Measurements from ENCODE around the gene ZSCAN10.
"Not testable (repeated sequence)": the region's sequence is repeated elsewhere in the genome, so short reads cannot be mapped to it uniquely, and the experiment has no call there.

The ZSCAN10 gene

GRCh38 chr16:3085868-3086595, 13.1 kb downstream of the ZSCAN10 start:
- DNase-seq (ENCODE audit: low read depth in 2 of 2), result no peak

DNA sequence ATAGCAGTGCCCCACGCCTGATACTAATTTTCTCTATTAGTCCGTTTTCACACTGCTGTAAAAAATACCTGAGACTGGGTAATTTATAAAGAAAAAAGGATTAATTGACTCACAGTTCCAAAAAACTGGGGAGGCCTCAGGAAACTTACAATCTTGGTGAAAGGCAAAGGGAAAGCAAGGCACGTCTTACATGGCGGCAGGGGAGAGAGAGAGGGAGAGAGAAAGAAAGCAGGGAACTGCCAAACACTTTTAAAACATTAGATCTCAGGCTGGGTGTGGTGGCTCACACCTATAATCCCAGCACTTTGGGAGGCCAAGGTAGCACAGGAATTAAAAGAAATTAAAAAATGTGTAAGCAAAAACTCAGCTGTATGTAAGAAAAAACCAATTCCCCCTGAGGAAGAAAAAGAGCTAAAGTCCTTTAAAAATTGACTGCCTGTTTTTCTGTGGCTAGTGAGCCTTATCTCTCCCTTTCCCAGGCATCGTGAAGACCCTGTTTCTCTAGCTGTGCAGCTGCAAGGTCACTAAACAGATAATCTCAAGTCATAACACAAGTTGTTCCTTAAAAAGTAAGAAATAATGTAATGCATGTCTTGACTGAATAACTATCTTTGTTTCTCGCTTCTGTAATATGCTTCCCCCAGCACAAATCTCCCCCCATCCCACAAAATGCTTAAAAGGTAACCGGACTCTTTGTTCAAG, 14.0 kb downstream of the ZSCAN10 start:
- no peak for DNase-seq (ENCODE audit: low read depth in 2 of 2)

DNA sequence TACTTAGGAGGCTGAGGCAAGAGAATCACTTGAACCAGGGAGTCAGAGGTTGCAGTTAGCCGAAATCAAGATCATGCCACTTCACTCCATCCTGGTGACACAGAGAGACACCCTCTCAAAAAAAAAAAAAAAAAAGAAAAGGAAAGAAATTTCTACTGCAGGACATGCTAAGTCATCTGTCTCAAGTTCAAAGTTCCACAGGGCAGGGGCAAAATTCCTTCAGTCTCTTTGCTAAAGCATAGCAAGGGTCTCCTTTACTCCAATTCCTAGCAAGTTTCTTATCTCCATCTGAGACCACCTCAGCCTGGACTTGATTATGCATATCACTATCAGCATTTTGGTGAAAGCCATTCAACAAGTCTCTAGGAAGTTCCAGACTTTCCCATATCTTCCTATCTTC, 14.6 kb downstream of the ZSCAN10 start:
- no peak for DNase-seq (ENCODE audit: low read depth in 2 of 2)

GRCh38 chr16:3083408-3083807, 15.7 kb downstream of the ZSCAN10 start:
- DNase-seq (ENCODE audit: low read depth in 2 of 2), result not testable (repeated sequence)

GRCh38 chr16:3081957-3082356, 17.1 kb downstream of the ZSCAN10 start:
- not testable (repeated sequence) for DNase-seq (ENCODE audit: low read depth in 2 of 2)

- DNase-seq (ENCODE audit: low read depth in 2 of 2), result no peak
These were observed 19.1 kb downstream of the ZSCAN10 start for GRCh38 chr16:3080024-3080423.

GRCh38 chr16:3076577-3076976, 22.5 kb downstream of the ZSCAN10 start:
- no peak for DNase-seq (ENCODE audit: low read depth in 2 of 2)

DNA sequence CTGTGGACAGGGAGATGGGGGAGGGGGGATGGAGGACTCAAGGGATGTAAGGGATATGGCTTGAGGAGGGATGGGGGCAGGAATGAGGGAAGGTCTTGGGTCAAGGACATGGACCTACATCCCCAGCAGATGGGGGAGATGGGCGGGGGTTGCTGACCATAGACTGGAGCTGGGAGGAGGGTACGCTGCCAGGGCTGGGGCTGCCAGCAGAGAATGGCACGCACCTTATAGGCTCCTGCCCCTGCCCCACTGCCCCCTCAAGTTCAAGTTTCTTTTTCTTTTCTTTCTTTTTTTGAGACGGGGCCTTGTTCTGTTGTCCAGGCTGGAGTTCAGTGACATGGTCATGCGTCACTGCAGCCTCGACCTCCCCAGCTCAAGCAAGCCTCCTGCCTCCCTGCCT, 23.1 kb downstream of the ZSCAN10 start:
- not testable (repeated sequence) for DNase-seq (ENCODE audit: low read depth in 2 of 2)

DNA sequence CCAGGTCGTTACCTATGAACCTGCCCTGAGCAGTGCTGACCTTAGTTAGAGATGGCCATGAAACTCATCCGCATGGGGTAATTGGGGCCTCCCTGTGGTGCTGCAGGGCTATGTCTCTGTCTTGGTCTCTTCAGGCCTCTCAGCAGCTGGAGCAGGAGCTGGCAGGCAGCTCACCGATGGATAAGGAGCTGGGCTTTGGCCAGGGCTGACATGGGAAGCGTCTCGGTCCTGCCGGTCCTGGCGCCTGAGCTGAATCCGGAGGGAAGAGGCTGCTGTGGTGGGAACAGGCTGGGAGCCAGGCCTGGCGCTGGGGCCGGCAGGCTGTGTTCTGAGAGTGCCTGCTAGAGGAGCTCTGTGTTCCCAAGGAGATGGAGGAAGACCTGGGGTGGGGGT, 23.6 kb downstream of the ZSCAN10 start:
- no peak for DNase-seq (ENCODE audit: low read depth in 2 of 2)

DNA sequence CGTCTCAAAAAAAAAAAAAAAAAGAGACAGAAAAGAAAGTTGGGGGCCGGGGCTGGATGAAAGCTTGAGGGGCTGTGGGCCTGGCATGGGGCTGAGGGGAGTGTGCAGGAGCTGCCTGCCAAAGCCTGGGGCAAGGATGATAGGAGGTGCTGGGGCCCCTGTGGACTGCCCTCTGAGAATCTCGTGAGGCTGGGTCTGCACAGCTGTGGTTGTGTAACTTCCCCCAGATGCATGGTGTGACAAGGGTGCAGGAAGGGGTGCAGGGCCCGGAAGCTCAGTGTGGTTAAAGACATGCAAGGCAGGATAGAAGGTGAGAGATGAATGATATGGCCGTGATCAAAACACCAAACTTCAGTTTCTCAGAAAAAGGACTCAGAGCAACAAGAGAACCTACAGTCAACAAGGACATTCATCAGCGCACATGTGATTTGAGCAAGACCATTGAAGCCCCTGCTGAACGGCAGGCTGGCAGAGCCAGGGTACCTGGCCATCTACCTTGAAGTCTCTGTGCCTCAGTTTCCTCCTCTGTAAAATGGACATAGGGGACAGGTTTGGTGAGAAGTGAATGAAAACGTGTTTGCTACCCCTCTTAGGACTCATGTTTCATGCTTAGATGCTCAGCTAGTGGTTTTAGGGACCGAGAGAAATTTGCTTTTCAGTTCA, 24.1 kb downstream of the ZSCAN10 start:
- peak; percentile 52 to 60 for DNase-seq (ENCODE audit: low read depth in 2 of 2)

GRCh38 chr16:3073448-3073847, 25.6 kb downstream of the ZSCAN10 start:
- DNase-seq (ENCODE audit: low read depth in 2 of 2), result no peak

DNA sequence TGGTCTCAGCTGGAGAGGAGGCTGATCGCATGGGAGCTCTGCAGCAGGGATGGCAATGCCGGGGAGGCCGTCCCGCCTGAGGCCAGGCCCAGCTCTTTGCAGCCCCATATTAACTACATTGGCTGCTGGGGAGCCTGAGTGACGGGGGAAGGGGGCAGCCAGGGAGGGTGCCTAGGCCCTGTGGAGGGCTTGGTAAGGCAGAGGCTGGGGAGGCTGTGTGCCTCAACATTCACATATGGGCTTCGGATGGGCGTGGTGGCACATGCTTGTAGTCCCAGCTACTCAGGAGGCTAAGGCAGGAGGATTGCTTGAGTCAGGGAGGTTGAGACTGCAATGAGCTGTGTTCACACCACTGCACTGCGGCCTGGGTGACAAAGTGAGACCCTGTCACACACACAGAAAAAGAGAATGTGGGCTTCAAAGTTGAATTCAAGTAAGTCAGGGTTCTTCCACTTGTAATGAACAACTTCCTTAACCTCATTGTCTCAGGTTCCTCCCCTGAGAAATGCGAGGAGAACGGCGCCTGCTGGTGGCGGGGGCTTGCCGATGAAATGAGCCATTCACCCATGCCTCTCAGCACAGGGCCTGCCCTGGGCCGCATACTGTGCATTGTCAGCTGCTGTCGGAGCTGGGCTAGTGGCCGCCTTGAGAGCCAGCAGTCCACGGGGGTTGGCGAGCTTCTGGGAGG, 26.4 kb downstream of the ZSCAN10 start:
- DNase-seq (ENCODE audit: low read depth in 2 of 2), result not testable (repeated sequence)

DNA sequence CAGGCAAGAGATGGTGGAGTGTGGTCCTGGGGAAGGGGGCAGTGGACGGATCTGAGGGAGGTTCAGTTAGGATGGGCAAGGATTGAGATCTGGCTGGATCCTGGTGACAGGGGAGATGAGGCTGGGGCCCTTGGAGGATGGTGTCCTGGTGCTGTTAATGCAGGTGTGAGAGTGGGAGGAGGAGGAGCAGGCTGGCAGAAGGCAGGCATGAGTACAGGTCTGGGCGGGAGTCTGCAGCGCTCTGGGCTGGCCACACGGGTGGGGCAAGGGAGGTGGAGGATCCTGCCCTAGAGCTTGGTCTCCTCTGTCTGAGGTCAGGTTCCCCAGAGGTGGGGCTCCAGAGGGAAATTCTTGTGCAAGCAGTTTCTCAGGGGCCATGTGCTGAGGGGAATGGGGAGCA, 26.9 kb downstream of the ZSCAN10 start:
- DNase-seq (ENCODE audit: low read depth in 2 of 2), result not testable (repeated sequence)

- no peak for DNase-seq (ENCODE audit: low read depth in 2 of 2)
These were observed 27.4 kb downstream of the ZSCAN10 start for GRCh38 chr16:3071655-3072054.

GRCh38 chr16:3070608-3071111, 28.4 kb downstream of the ZSCAN10 start:
- no peak for DNase-seq (ENCODE audit: low read depth in 2 of 2)

GRCh38 chr16:3069146-3069545, 29.9 kb downstream of the ZSCAN10 start:
- not testable (repeated sequence) for DNase-seq (ENCODE audit: low read depth in 2 of 2)

DNA sequence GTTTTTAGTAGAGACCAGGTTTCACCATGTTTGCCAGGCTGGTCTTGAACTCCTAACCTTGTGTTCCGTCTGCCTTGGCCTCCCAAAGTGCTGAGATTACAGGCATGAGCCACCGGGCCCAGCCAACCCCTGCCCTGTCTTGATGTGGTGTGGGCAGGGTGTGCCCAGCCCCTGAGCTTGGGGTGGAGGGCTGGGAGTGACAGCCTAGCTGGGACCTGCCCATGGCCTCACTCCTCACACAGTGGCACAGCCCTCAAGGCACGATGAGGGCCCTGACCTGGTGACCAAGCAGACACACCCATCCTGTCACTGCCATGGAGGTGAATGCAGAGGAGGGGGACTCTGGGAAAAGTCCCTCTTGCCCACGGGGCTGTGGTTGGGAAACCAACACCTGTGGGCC, 30.6 kb downstream of the ZSCAN10 start:
- DNase-seq (ENCODE audit: low read depth in 2 of 2), result no peak

GRCh38 chr16:3066440-3066748, 32.7 kb downstream of the ZSCAN10 start:
- DNase-seq (ENCODE audit: low read depth in 2 of 2), result no peak

GRCh38 chr16:3065742-3066439, 33.2 kb downstream of the ZSCAN10 start:
- no peak for DNase-seq (ENCODE audit: low read depth in 2 of 2)

GRCh38 chr16:3065069-3065741, 33.9 kb downstream of the ZSCAN10 start, which contains the start of gene IL32:
TSS of gene IL32 (plus strand) at chr16:3065640. CDS start at chr16:3065812, 172 bp downstream.
- DNase-seq (ENCODE audit: low read depth in 2 of 2), result peak; percentile 44 to 58

Measured in stimulated activated CD8-positive, alpha-beta memory T cell treated with anti-CD3 and anti-CD28 coated beads, Interleukin-15, amount 100 ng/mL, for 4 hours (primary cell).